HG03442 (cell line): ENCODE results near the gene ADCYAP1R1.

Experiments
- ATAC-seq: cut with Tn5 transposase; IDR thresholded peaks from one replicate; pipeline ENCODE4 v1.9.1; 2021; ENCODE audit warnings: mild to moderate bottlenecking, moderate library complexity; ENCODE audit not compliant: unreplicated experiment

The ADCYAP1R1 gene

GRCh38 chr7:31082447-31082846 lies 30.3 kb downstream of the ADCYAP1R1 start:
- no peak for ATAC-seq

- no peak for ATAC-seq
Observed at GRCh38 chr7:31083210-31083786, 31.2 kb downstream of the ADCYAP1R1 start.

- no peak for ATAC-seq
Observed at GRCh38 chr7:31084226-31084625, 32.1 kb downstream of the ADCYAP1R1 start.

GRCh38 chr7:31087351-31087750 lies 35.2 kb downstream of the ADCYAP1R1 start:
- ATAC-seq = no peak

GRCh38 chr7:31091924-31092434 lies 39.9 kb downstream of the ADCYAP1R1 start:
- ATAC-seq = no peak

GRCh38 chr7:31092606-31093005 lies 40.5 kb downstream of the ADCYAP1R1 start:
- ATAC-seq = no peak

GRCh38 chr7:31093282-31093681 lies 41.2 kb downstream of the ADCYAP1R1 start:
- ATAC-seq = no peak

- ATAC-seq = no peak
Observed at GRCh38 chr7:31094271-31094670, 42.2 kb downstream of the ADCYAP1R1 start.

GRCh38 chr7:31095286-31096197 lies 43.4 kb downstream of the ADCYAP1R1 start:
- no peak for ATAC-seq

GRCh38 chr7:31096198-31096876 lies 44.2 kb downstream of the ADCYAP1R1 start:
- no peak for ATAC-seq

GRCh38 chr7:31096877-31097258 lies 44.8 kb downstream of the ADCYAP1R1 start:
- no peak for ATAC-seq

- ATAC-seq = no peak
Observed at GRCh38 chr7:31098642-31099360, 46.7 kb downstream of the ADCYAP1R1 start.

- no peak for ATAC-seq
Observed at GRCh38 chr7:31099451-31100444, 47.6 kb downstream of the ADCYAP1R1 start.

GRCh38 chr7:31100445-31100844 lies 48.3 kb downstream of the ADCYAP1R1 start:
- no peak for ATAC-seq

- no peak for ATAC-seq
Observed at GRCh38 chr7:31100871-31101270, 48.8 kb downstream of the ADCYAP1R1 start.

GRCh38 chr7:31101544-31101943 lies 49.4 kb downstream of the ADCYAP1R1 start:
- no peak for ATAC-seq

GRCh38 chr7:31102151-31102972 lies 50.3 kb downstream of the ADCYAP1R1 start:
- no peak for ATAC-seq

GRCh38 chr7:31102973-31103850 lies 51.1 kb downstream of the ADCYAP1R1 start:
- ATAC-seq = no peak
